LNCAP (cell line): ENCODE data around the gene CAMSAP3.

Experiments
- CTCF ChIP-seq: fragments of 450-650 bp; IDR thresholded peaks from 2 replicates; pipeline ENCODE4 v1.5.1; 2017; ENCODE audit warnings: mild to moderate bottlenecking

The CAMSAP3 gene

GRCh38 chr19:7640803-7641202 lies 45.1 kb downstream of the CAMSAP3 start:
- TF ChIP-seq CTCF = no peak

- TF ChIP-seq CTCF = peak; percentile 7; the same call in 1 of the 2 replicates
These were observed 45.9 kb downstream of the CAMSAP3 start for GRCh38 chr19:7641290-7642276.

GRCh38 chr19:7642295-7643030 lies 46.8 kb downstream of the CAMSAP3 start:
- no peak for TF ChIP-seq CTCF

- TF ChIP-seq CTCF = no peak
These were observed 47.4 kb downstream of the CAMSAP3 start for GRCh38 chr19:7643031-7643415.

GRCh38 chr19:7644550-7644877 lies 48.9 kb downstream of the CAMSAP3 start:
- TF ChIP-seq CTCF = no peak

GRCh38 chr19:7645163-7645562 lies 49.5 kb downstream of the CAMSAP3 start:
- TF ChIP-seq CTCF = no peak

GRCh38 chr19:7645656-7646425 lies 50.2 kb downstream of the CAMSAP3 start:
- TF ChIP-seq CTCF = no peak
